RWPE2 (cell line): Measurements from ENCODE around the gene DBP.

Experiments
- ATAC-seq: fragments of 200-7000 bp; cut with Tn5 transposase; 3 replicates; pipeline ENCODE4 v1.9.1; 2021; ENCODE audit warnings: low read depth
- DNase-seq: peaks from one replicate; pipeline ENCODE4 v3.0.0-alpha.2; 2020; ENCODE audit warnings: low spot score
- H3K27ac ChIP-seq: fragments of 450-650 bp; 2 replicates; pipeline ENCODE4 v1.5.1; 2017; ENCODE audit warnings: mild to moderate bottlenecking; ENCODE audit not compliant: poor library complexity, severe bottlenecking
- H3K27me3 ChIP-seq: fragments of 250-450 bp; sonication (Bioruptor Pico); 2 replicates; pipeline ENCODE4 v1.5.1; 2021; ENCODE audit warnings: mild to moderate bottlenecking, moderate library complexity; ENCODE audit not compliant: insufficient read depth, poor library complexity, severe bottlenecking
- H3K36me3 ChIP-seq: fragments of 250-450 bp; sonication (Bioruptor Pico); 2 replicates; pipeline ENCODE4 v1.5.1; 2020; ENCODE audit warnings: low read depth, mild to moderate bottlenecking, moderate library complexity
- H3K4me1 ChIP-seq: fragments of 250-450 bp; sonication (Bioruptor Pico); 2 replicates; pipeline ENCODE4 v1.5.1; 2021; ENCODE audit warnings: mild to moderate bottlenecking, moderate library complexity; ENCODE audit not compliant: insufficient read depth, poor library complexity, severe bottlenecking
- H3K4me3 ChIP-seq: fragments of 250-450 bp; sonication (Bioruptor Pico); 2 replicates; pipeline ENCODE4 v1.5.1; 2021; ENCODE audit warnings: mild to moderate bottlenecking, moderate library complexity; ENCODE audit not compliant: severe bottlenecking
- H3K9me3 ChIP-seq: fragments of 250-450 bp; sonication (Bioruptor Pico); 2 replicates; pipeline ENCODE4 v1.5.1; 2021; ENCODE audit warnings: mild to moderate bottlenecking, moderate library complexity; ENCODE audit not compliant: severe bottlenecking
- TF ChIP-seq, protein P1 (sequence below): fragments of 450-650 bp; IDR thresholded peaks from one replicate; pipeline ENCODE4 v1.5.1; 2017; ENCODE audit warnings: mild to moderate bottlenecking, moderate library complexity; ENCODE audit not compliant: poor library complexity, severe bottlenecking

The DBP gene

GRCh38 chr19:48624791-48625723, 12.1 kb downstream of the DBP start:
- Histone ChIP-seq H3K27me3 (no peaks in the 10 kb centered on the region), H3K4me3 (no peak overlapping the region), H3K27ac (no peak overlapping the region), H3K36me3 (peaks cover 4% of the 10 kb centered on the region; the same call in 1 of the 2 replicates), H3K9me3 (no peaks in the 10 kb centered on the region), H3K4me1 (peaks cover 7% of the 10 kb centered on the region)
- ATAC-seq (no peak), DNase-seq (no peak)
- TF ChIP-seq, protein P1, sequence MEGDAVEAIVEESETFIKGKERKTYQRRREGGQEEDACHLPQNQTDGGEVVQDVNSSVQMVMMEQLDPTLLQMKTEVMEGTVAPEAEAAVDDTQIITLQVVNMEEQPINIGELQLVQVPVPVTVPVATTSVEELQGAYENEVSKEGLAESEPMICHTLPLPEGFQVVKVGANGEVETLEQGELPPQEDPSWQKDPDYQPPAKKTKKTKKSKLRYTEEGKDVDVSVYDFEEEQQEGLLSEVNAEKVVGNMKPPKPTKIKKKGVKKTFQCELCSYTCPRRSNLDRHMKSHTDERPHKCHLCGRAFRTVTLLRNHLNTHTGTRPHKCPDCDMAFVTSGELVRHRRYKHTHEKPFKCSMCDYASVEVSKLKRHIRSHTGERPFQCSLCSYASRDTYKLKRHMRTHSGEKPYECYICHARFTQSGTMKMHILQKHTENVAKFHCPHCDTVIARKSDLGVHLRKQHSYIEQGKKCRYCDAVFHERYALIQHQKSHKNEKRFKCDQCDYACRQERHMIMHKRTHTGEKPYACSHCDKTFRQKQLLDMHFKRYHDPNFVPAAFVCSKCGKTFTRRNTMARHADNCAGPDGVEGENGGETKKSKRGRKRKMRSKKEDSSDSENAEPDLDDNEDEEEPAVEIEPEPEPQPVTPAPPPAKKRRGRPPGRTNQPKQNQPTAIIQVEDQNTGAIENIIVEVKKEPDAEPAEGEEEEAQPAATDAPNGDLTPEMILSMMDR, result no peak

- Histone ChIP-seq H3K9me3 (no peaks in the 10 kb centered on the region), H3K27me3 (no peaks in the 10 kb centered on the region), H3K27ac (peak overlapping the region; percentile 27), H3K4me1 (peaks cover 7% of the 10 kb centered on the region), H3K36me3 (peaks cover 4% of the 10 kb centered on the region; the same call in 1 of the 2 replicates), H3K4me3 (peak overlapping the region; percentile 6)
- DNase-seq, result peak; percentile 97
- ATAC-seq, result peak; percentile 83
- TF ChIP-seq, protein P1, result no peak
Observed at GRCh38 chr19:48624067-48624594, 13.0 kb downstream of the DBP start.

- H3K27ac ChIP-seq, result peak overlapping the region; percentile 27
- no peaks in the 10 kb centered on the region for H3K27me3 ChIP-seq
- H3K36me3 ChIP-seq, result peaks cover 4% of the 10 kb centered on the region; the same call in 1 of the 2 replicates
- ATAC-seq (no peak), DNase-seq (no peak)
- peaks cover 7% of the 10 kb centered on the region for H3K4me1 ChIP-seq
- TF ChIP-seq, protein P1, result no peak
- H3K9me3 ChIP-seq, result no peaks in the 10 kb centered on the region
- H3K4me3 ChIP-seq, result peak overlapping the region; percentile 6
Observed at GRCh38 chr19:48623556-48624066, 13.6 kb downstream of the DBP start.

DNA sequence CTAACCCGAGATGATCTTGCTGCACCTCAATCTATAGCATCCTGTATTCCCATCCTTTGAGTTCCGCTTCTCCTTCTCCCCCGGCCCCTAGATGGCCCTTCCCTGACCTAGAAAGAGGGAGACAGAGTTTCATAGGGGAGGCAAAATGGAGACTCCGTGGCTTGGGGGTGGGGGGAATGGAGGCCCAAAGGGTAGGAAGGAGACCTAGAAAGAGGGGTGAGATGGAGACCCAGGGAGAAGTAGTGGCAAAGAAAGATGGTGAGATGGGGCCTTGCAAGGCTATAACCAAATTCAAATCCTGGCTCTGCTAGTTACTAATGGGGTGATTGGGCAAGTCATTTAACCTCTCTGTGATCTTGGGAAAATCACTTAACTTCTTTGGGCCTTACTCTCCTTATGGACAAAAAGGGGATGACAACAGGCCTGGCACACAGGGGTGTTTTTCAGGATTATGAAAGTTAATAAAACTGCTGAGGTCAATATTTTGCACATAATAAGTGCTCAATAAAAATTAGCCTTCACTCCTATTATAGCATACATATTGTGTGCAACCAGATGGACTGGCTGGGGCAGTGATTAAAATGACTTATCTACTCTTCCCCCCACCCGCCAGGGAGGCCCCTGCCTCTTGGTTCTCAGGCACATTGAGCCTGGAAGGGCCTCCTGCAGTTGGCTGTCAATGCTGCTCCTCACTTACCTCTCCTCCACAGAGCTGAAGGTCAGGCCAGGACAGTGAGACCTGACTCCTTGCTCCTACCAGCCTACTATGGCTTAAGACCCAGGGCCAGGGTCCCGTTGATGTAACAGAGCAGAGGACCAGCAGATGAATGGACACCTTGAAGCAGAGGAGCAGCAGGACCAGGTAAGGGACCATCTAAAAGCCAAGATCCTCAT, 17.2 kb downstream of the DBP start:
- peak overlapping the region; percentile 77 for H3K4me3 ChIP-seq
- ATAC-seq (no peak), DNase-seq (no peak)
- peaks cover 28% of the 10 kb centered on the region for H3K4me1 ChIP-seq
- H3K36me3 ChIP-seq, result peaks cover 40% of the 10 kb centered on the region
- H3K27me3 ChIP-seq, result no peaks in the 10 kb centered on the region
- peak overlapping the region; percentile 78 for H3K27ac ChIP-seq
- no peaks in the 10 kb centered on the region for H3K9me3 ChIP-seq
- TF ChIP-seq, protein P1, result no peak
